Upper lobe of right lung (tissue), 1 donor: Measurements from ENCODE around the gene FRMD6. TPM values are rescaled to one million over a fixed set of nuclear protein-coding genes. Genes with fewer than 3 reads are reported as not detected.

ENCODE experiments used
- ATAC-seq: fragments of 200-7000 bp; cut with Tn5 transposase; one replicate; pipeline ENCODE4 v1.9.1; 2020; ENCODE audit warnings: mild to moderate bottlenecking, moderate library complexity
- DNase-seq: peaks from one replicate; pipeline ENCODE4 v3.0.0-alpha.2; 2020
- H3K27ac ChIP-seq: fragments of 200-600 bp; one replicate; pipeline ENCODE4 v1.8.0; 2022
- H3K27me3 ChIP-seq: fragments of 200-600 bp; one replicate; pipeline ENCODE4 v1.8.0; 2022; ENCODE audit warnings: mild to moderate bottlenecking
- H3K36me3 ChIP-seq: fragments of 200-600 bp; one replicate; pipeline ENCODE4 v1.8.0; 2022
- H3K4me1 ChIP-seq: fragments of 200-600 bp; one replicate; pipeline ENCODE4 v1.8.0; 2022
- H3K4me3 ChIP-seq: fragments of 200-600 bp; one replicate; pipeline ENCODE4 v1.8.0; 2022; ENCODE audit warnings: mild to moderate bottlenecking
- H3K9me3 ChIP-seq: fragments of 200-600 bp; one replicate; pipeline ENCODE4 v1.8.0; 2022
- CTCF ChIP-seq: fragments of 200-600 bp; IDR thresholded peaks from one replicate; pipeline ENCODE4 v1.8.0; 2022; ENCODE audit warnings: antibody characterized with exemption
- intact Hi-C: fragments of 100-400 bp; cut with DNase I; formaldehyde crosslinking; loops from one replicate; pipeline ENCODE4 v1.11.0; 2022
- total RNA-seq: library from RNA; stranded (reverse); fragmentation: NEBNext Ultra II Directional; extraction: Animal tissue kit (Norgen Biotek cat#: 25700); gene quantifications from one replicate; pipeline ENCODE4 v1.2.1, GENCODE V29; 2021
- donor health status: DM: no; HTN: yes; CAD: no; lungs with severe emphysema.

FRMD6 gene
- total RNA-seq, 1 donor from 2014 or later, result 13.2 TPM

DNA sequence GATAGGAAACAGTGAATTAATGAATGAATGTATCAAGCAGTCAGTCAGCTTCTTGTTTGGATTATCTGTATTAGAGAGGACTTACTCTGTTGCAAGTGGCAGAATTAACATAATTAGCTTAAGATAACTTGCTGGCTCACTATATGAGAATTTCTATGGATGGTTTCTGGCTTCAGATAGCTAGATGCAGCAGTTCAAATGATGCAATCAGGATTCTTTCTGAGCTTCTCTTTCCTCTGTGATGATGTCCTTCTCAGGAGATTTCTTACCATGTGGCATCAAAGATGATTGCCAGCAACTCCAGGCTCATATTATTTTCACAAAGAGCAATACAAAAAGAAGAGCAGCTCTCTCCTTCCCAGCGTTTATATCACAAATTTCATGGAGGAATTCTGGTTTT is 30.7 kb downstream of the FRMD6 start:
- DNase-seq (no peak), ATAC-seq (no peak)
- no peaks in the 10 kb centered on the region for H3K36me3 ChIP-seq
- TF ChIP-seq CTCF, result no peak
- H3K4me3 ChIP-seq, result no peak overlapping the region
- intact Hi-C loops, result no loop called here
- H3K4me1 ChIP-seq, result no peaks in the 10 kb centered on the region
- H3K9me3 ChIP-seq, result no peaks in the 10 kb centered on the region
- H3K27ac ChIP-seq, result no peak overlapping the region
- no peaks in the 10 kb centered on the region for H3K27me3 ChIP-seq

GRCh38 chr14:51684760-51685159 is 33.0 kb downstream of the FRMD6 start:
- ATAC-seq (no peak), DNase-seq (no peak)
- Histone ChIP-seq H3K27ac (no peak overlapping the region), H3K4me3 (no peak overlapping the region), H3K9me3 (no peaks in the 10 kb centered on the region), H3K27me3 (no peaks in the 10 kb centered on the region), H3K36me3 (no peaks in the 10 kb centered on the region), H3K4me1 (no peaks in the 10 kb centered on the region)
- no peak for TF ChIP-seq CTCF
- intact Hi-C loops, result no loop called here

- ATAC-seq (no peak), DNase-seq (no peak)
- no peaks in the 10 kb centered on the region for H3K27me3 ChIP-seq
- intact Hi-C loops, result no loop called here
- no peak overlapping the region for H3K27ac ChIP-seq
- TF ChIP-seq CTCF, result no peak
- H3K4me3 ChIP-seq, result no peak overlapping the region
- no peaks in the 10 kb centered on the region for H3K36me3 ChIP-seq
- H3K9me3 ChIP-seq, result no peaks in the 10 kb centered on the region
- no peaks in the 10 kb centered on the region for H3K4me1 ChIP-seq
Observed at GRCh38 chr14:51691176-51691575, 39.5 kb downstream of the FRMD6 start.

DNA sequence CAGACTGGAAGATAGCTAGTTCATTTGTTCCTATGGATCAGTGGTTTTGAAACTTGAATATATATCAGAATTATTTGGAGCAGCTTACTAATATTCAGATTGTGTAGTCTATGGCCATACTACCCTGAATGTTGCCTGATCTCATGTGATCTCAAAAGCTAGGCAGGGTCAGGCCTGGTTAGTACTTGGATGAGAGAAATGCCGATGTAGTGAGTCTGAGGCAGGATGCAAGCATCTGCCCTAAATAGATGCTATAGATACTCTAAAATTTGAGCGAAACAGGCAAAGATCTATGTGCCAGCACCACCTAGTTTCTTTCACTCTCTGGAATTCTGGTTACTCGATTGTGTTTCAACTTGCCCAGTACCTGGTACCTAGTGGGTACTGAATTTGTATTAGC is 40.9 kb downstream of the FRMD6 start:
- Histone ChIP-seq H3K36me3 (no peaks in the 10 kb centered on the region), H3K9me3 (no peaks in the 10 kb centered on the region), H3K27ac (no peak overlapping the region), H3K27me3 (no peaks in the 10 kb centered on the region), H3K4me3 (no peak overlapping the region), H3K4me1 (no peaks in the 10 kb centered on the region)
- intact Hi-C loops, result no loop called here
- DNase-seq (no peak), ATAC-seq (no peak)
- TF ChIP-seq CTCF, result no peak

DNA sequence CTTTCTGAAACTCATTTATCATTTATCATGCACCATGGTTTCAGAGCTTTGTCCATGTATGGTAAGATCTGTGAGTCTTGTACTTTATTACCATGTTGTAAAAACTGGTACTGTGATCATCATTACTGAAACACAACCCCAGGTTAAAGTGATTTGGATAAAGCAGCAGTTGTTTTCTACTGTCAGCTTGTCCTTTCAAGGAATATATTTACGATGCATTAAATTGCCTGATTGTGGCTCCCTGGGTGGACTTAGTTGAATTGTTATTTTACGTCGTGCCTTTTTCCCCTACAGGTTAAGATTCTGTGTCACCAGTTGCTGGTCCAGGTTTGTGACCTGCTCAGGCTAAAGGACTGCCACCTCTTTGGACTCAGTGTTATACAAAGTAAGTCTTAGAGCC is 46.1 kb downstream of the FRMD6 start:
- no peaks in the 10 kb centered on the region for H3K36me3 ChIP-seq
- TF ChIP-seq CTCF, result no peak
- H3K4me1 ChIP-seq, result no peaks in the 10 kb centered on the region
- H3K27ac ChIP-seq, result no peak overlapping the region
- DNase-seq, result no peak
- no peak overlapping the region for H3K4me3 ChIP-seq
- intact Hi-C loops, result no loop called here
- H3K27me3 ChIP-seq, result no peaks in the 10 kb centered on the region
- H3K9me3 ChIP-seq, result no peaks in the 10 kb centered on the region
- no peak for ATAC-seq

DNA sequence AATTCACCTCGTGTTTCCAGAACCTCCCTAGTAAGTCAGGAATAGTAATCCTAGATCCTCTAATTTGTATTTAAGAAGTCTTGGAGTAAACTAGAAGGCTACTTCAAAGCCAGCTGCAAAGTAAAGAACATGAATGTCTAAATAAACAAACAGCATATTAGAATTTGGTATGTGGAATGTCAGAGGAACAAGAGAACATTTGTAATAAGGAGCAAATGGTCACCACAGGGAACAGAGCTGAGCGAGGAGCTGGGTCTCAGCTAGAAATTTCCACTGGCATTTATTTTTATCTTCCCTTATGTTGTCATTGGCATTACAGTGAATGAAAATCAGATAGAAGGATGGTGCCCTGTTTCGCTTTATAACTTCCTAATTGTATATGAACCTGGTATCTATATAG is 50.2 kb downstream of the FRMD6 start:
- DNase-seq (no peak), ATAC-seq (no peak)

More for the DNA sequence above, 50.2 kb downstream of the FRMD6 start:
- no peak overlapping the region for H3K27ac ChIP-seq
- no peaks in the 10 kb centered on the region for H3K9me3 ChIP-seq
- intact Hi-C loops, result no loop called here
- no peak for TF ChIP-seq CTCF
- H3K4me3 ChIP-seq, result no peak overlapping the region
- no peaks in the 10 kb centered on the region for H3K36me3 ChIP-seq
- H3K4me1 ChIP-seq, result no peaks in the 10 kb centered on the region
- H3K27me3 ChIP-seq, result no peaks in the 10 kb centered on the region
